ENCODE measurements around the gene SFMBT2. TPM values are rescaled to one million over a fixed set of nuclear protein-coding genes. Genes with fewer than 3 reads are reported as not detected.

SFMBT2 gene
- total RNA-seq, 2 experiments from 2014 or later: 63.1 to 63.2 TPM

DNA sequence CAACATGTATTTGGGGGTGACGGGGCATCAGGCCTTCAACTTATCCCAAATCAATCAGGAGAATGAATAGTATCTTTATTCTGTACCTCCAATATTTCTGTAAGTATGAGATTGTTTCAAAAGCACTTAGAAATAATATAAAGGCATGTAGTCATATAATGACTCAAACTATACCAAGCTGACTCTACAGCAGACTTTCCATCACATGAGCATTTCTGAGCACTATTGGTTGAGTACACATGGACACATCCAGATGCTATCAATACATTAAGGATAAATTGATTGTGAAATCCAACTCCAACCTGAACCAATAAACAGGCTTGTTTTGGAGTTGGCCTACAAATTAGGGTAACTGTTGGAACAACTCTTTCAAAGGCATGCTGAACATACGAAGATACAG, 229.4 kb downstream of the SFMBT2 start:
- DNase-seq (no peak), ATAC-seq (no peak)
- peaks cover 81% of the 10 kb centered on the region for H3K36me3 Mint-ChIP-seq (ENCODE audit: low read depth)
- H3K27ac Mint-ChIP-seq: no peak overlapping the region
- no peak overlapping the region for H3K4me3 Mint-ChIP-seq
- CTCF ChIA-PET: interaction anchor here (0.7 to 1.1 kb wide), 2 partner anchors 60 to 261 kb away, joined by 3 read pairs; no protein-coding TSS in a partner anchor
- H3K9me3 Mint-ChIP-seq (ENCODE audit: insufficient read depth): peaks cover 7% of the 10 kb centered on the region
- no peaks in the 10 kb centered on the region for H3K27me3 Mint-ChIP-seq (ENCODE audit: low read depth)
- POLR2A ChIA-PET: no interaction called here
- peaks cover 19% of the 10 kb centered on the region for H3K4me1 Mint-ChIP-seq (ENCODE audit: low read depth)

GRCh38 chr10:7179536-7179935, 231.3 kb downstream of the SFMBT2 start:
- Mint-ChIP-seq H3K27ac (no peak overlapping the region), H3K27me3 (ENCODE audit: low read depth) (no peaks in the 10 kb centered on the region), H3K4me3 (no peak overlapping the region), H3K36me3 (ENCODE audit: low read depth) (peaks cover 82% of the 10 kb centered on the region), H3K9me3 (ENCODE audit: insufficient read depth) (peaks cover 7% of the 10 kb centered on the region), H3K4me1 (ENCODE audit: low read depth) (peaks cover 3% of the 10 kb centered on the region)
- DNase-seq (no peak), ATAC-seq (no peak)
- CTCF ChIA-PET: no interaction called here
- POLR2A ChIA-PET: no interaction called here

GRCh38 chr10:7173948-7174347, 236.9 kb downstream of the SFMBT2 start:
- H3K4me3 Mint-ChIP-seq: no peak overlapping the region
- ATAC-seq: no peak
- POLR2A ChIA-PET: no interaction called here

GRCh38 chr10:7171825-7172224, 239.0 kb downstream of the SFMBT2 start:
- no peaks in the 10 kb centered on the region for H3K27me3 Mint-ChIP-seq (ENCODE audit: low read depth)
- no peak for DNase-seq
- peaks cover 75% of the 10 kb centered on the region for H3K36me3 Mint-ChIP-seq (ENCODE audit: low read depth)
- no peak for ATAC-seq
- POLR2A ChIA-PET: no interaction called here
- no peak overlapping the region for H3K27ac Mint-ChIP-seq
- no peaks in the 10 kb centered on the region for H3K9me3 Mint-ChIP-seq (ENCODE audit: insufficient read depth)
- H3K4me1 Mint-ChIP-seq (ENCODE audit: low read depth): no peaks in the 10 kb centered on the region
- CTCF ChIA-PET: no interaction called here
- no peak overlapping the region for H3K4me3 Mint-ChIP-seq

More at GRCh38 chr10:7173948-7174347, 236.9 kb downstream of the SFMBT2 start:
- Mint-ChIP-seq H3K27ac (no peak overlapping the region), H3K36me3 (ENCODE audit: low read depth) (peaks cover 75% of the 10 kb centered on the region), H3K9me3 (ENCODE audit: insufficient read depth) (no peaks in the 10 kb centered on the region), H3K4me1 (ENCODE audit: low read depth) (no peaks in the 10 kb centered on the region), H3K27me3 (ENCODE audit: low read depth) (no peaks in the 10 kb centered on the region)
- DNase-seq: no peak
- CTCF ChIA-PET: no interaction called here

GRCh38 chr10:7170626-7171322, 240.1 kb downstream of the SFMBT2 start:
- Mint-ChIP-seq H3K4me3 (no peak overlapping the region), H3K27ac (no peak overlapping the region), H3K36me3 (ENCODE audit: low read depth) (peaks cover 73% of the 10 kb centered on the region), H3K9me3 (ENCODE audit: insufficient read depth) (no peaks in the 10 kb centered on the region), H3K4me1 (ENCODE audit: low read depth) (no peaks in the 10 kb centered on the region), H3K27me3 (ENCODE audit: low read depth) (no peaks in the 10 kb centered on the region)
- ATAC-seq (no peak), DNase-seq (no peak)
- POLR2A ChIA-PET: no interaction called here
- CTCF ChIA-PET: no interaction called here

- no peak overlapping the region for H3K4me3 Mint-ChIP-seq
- no peak for DNase-seq
- H3K27me3 Mint-ChIP-seq (ENCODE audit: low read depth): no peaks in the 10 kb centered on the region
- H3K4me1 Mint-ChIP-seq (ENCODE audit: low read depth): no peaks in the 10 kb centered on the region
- H3K9me3 Mint-ChIP-seq (ENCODE audit: insufficient read depth): no peaks in the 10 kb centered on the region
- peak overlapping the region; percentile 1 for H3K27ac Mint-ChIP-seq
- ATAC-seq: no peak
- ChIA-PET POLR2A (interaction anchor here (0.6 kb wide), 1 partner anchor 436 kb away, joined by 3 read pairs; no protein-coding TSS in a partner anchor), CTCF (interaction anchor here (1.1 to 1.2 kb wide), 3 partner anchors 47 to 248 kb away, joined by 3 read pairs; no protein-coding TSS in a partner anchor)
- peaks cover 68% of the 10 kb centered on the region for H3K36me3 Mint-ChIP-seq (ENCODE audit: low read depth)
Observed at GRCh38 chr10:7168414-7168813, 242.4 kb downstream of the SFMBT2 start.

GRCh38 chr10:7165500-7166177, 245.2 kb downstream of the SFMBT2 start:
- H3K4me1 Mint-ChIP-seq (ENCODE audit: low read depth): peaks cover under 1% of the 10 kb centered on the region
- H3K4me3 Mint-ChIP-seq: no peak overlapping the region
- peaks cover 75% of the 10 kb centered on the region for H3K36me3 Mint-ChIP-seq (ENCODE audit: low read depth)
- ATAC-seq: no peak
- DNase-seq: no peak
- no peak overlapping the region for H3K27ac Mint-ChIP-seq
- no peaks in the 10 kb centered on the region for H3K9me3 Mint-ChIP-seq (ENCODE audit: insufficient read depth)
- H3K27me3 Mint-ChIP-seq (ENCODE audit: low read depth): no peaks in the 10 kb centered on the region
- CTCF ChIA-PET: interaction anchor here (0.6 kb wide), 1 partner anchor 250 kb away, joined by 3 read pairs; no protein-coding TSS in a partner anchor
- POLR2A ChIA-PET: no interaction called here

- H3K36me3 Mint-ChIP-seq (ENCODE audit: low read depth): peaks cover 81% of the 10 kb centered on the region
- DNase-seq (no peak), ATAC-seq (no peak)
- POLR2A ChIA-PET: no interaction called here
- H3K4me1 Mint-ChIP-seq (ENCODE audit: low read depth): peaks cover 7% of the 10 kb centered on the region
- H3K9me3 Mint-ChIP-seq (ENCODE audit: insufficient read depth): no peaks in the 10 kb centered on the region
- CTCF ChIA-PET: interaction anchor here (0.6 kb wide), 1 partner anchor 249 kb away, joined by 3 read pairs; no protein-coding TSS in a partner anchor
- H3K4me3 Mint-ChIP-seq: no peak overlapping the region
- no peaks in the 10 kb centered on the region for H3K27me3 Mint-ChIP-seq (ENCODE audit: low read depth)
- no peak overlapping the region for H3K27ac Mint-ChIP-seq
Observed at GRCh38 chr10:7164955-7165354, 245.9 kb downstream of the SFMBT2 start.

DNA sequence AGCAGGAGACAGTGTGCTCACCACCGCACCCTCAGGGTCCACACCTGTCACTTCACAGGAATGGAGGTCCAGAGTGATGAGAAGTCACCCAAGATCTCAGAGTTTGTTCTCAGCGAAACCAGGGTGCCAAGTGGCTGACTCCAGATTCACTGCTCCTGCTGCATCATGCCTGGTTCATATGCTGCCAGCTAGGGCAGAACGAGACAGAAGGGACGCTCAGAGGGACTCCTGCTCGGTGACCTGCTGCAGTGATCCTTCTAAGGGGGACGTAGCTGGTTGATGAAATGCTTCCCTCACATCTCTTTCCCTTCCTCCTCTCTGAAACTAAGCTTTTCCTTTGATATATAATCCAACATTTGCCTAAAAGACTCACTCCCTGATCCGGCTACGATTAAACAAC, 248.5 kb downstream of the SFMBT2 start:
- CTCF ChIA-PET: interaction anchor here (1.3 kb wide), 1 partner anchor 242 kb away, joined by 5 read pairs; no protein-coding TSS in a partner anchor
- H3K36me3 Mint-ChIP-seq (ENCODE audit: low read depth): peaks cover 83% of the 10 kb centered on the region
- ATAC-seq: no peak
- no peak overlapping the region for H3K4me3 Mint-ChIP-seq
- no peak for DNase-seq
- H3K9me3 Mint-ChIP-seq (ENCODE audit: insufficient read depth): no peaks in the 10 kb centered on the region
- H3K4me1 Mint-ChIP-seq (ENCODE audit: low read depth): peaks cover 17% of the 10 kb centered on the region
- H3K27ac Mint-ChIP-seq: no peak overlapping the region
- H3K27me3 Mint-ChIP-seq (ENCODE audit: low read depth): no peaks in the 10 kb centered on the region
- POLR2A ChIA-PET: no interaction called here

- H3K4me1 Mint-ChIP-seq (ENCODE audit: low read depth): peaks cover 23% of the 10 kb centered on the region
- ATAC-seq (no peak), DNase-seq (no peak)
- no peak overlapping the region for H3K4me3 Mint-ChIP-seq
- no peaks in the 10 kb centered on the region for H3K9me3 Mint-ChIP-seq (ENCODE audit: insufficient read depth)
- H3K36me3 Mint-ChIP-seq (ENCODE audit: low read depth): peaks cover 84% of the 10 kb centered on the region
- ChIA-PET CTCF (interaction anchor here (1.0 to 1.3 kb wide), 2 partner anchors 242 to 243 kb away, joined by 3 to 5 read pairs; no protein-coding TSS in a partner anchor), POLR2A (no interaction called here)
- H3K27ac Mint-ChIP-seq: no peak overlapping the region
- no peaks in the 10 kb centered on the region for H3K27me3 Mint-ChIP-seq (ENCODE audit: low read depth)
Observed at GRCh38 chr10:7161484-7162250, 249.2 kb downstream of the SFMBT2 start.

DNA sequence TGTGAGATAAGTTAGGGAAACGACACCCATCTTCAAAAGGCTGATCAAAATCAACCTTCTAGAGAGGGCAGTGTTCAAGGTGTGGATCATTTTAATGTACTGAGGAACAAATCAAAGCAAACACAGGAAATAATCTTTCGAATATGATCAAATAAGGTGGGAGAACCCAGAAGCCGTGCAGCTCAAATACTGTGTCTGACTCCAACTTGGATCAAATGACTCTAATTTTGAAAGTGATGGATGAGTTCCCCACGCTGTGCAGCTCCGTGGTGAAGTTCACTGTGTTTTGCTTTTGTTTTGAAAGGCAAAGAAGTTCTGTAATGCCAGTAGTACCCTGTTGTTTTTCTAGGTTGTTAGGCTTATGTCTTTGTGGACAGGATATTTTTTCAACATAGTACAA, 250.9 kb downstream of the SFMBT2 start:
- ATAC-seq: no peak
- DNase-seq: no peak
- Mint-ChIP-seq H3K9me3 (ENCODE audit: insufficient read depth) (no peaks in the 10 kb centered on the region), H3K36me3 (ENCODE audit: low read depth) (peaks cover 80% of the 10 kb centered on the region), H3K4me3 (no peak overlapping the region), H3K27me3 (ENCODE audit: low read depth) (no peaks in the 10 kb centered on the region), H3K4me1 (ENCODE audit: low read depth) (peaks cover 23% of the 10 kb centered on the region), H3K27ac (peak overlapping the region; percentile 37)
- ChIA-PET CTCF (interaction anchor here (1.8 kb wide), 1 partner anchor 240 kb away, joined by 7 read pairs; no protein-coding TSS in a partner anchor), POLR2A (interaction anchor here (1.3 kb wide), 1 partner anchor 33 kb away, joined by 4 read pairs; no protein-coding TSS in a partner anchor)

All from activated CD8-positive, alpha-beta T cell treated with anti-CD3 and anti-CD28 coated beads, Interleukin-2, amount 10 ng/mL, durations not matched to agents 7 days and 5 days (primary cell).